H1 (cell line): ENCODE data around the gene CEP41. TPM values are rescaled to one million over a fixed set of nuclear protein-coding genes. Genes with fewer than 3 reads are reported as not detected.

Experiments used
- CHD7 ChIP-seq: fragments of 300-600 bp; sonication (generic); IDR thresholded peaks from 2 replicates; pipeline ENCODE4 v1.7.1; 2012; ENCODE audit warnings: low read length, moderate library complexity, mild to moderate bottlenecking, inconsistent platforms; ENCODE audit not compliant: insufficient replicate concordance
- EGR1 ChIP-seq: IDR thresholded peaks from 2 replicates; pipeline ENCODE4 v1.6.1; 2011; ENCODE audit warnings: low read depth, low read length, borderline replicate concordance
- GTF2F1 ChIP-seq: IDR thresholded peaks from 2 replicates; pipeline ENCODE4 v1.6.1; 2012; ENCODE audit warnings: low read depth, low read length, improper control_type of control experiment, borderline replicate concordance
- JUN ChIP-seq: IDR thresholded peaks from 2 replicates; pipeline ENCODE4 v1.6.1; 2011; ENCODE audit warnings: low read depth, mild to moderate bottlenecking, improper control_type of control experiment, low read length
- POLR2A ChIP-seq, 2 experiments: IDR thresholded peaks; 1 replicate in 1 of 2; 2 replicates in 1 of 2; pipeline ENCODE4 v1.6.1; 2011; ENCODE audit warnings: low read depth in 2 of 2, low read length in 2 of 2, mild to moderate bottlenecking in 2 of 2; ENCODE audit errors: control extremely low read depth in 1 of 2
- RXRA ChIP-seq: IDR thresholded peaks from 2 replicates; pipeline ENCODE4 v1.6.1; 2011; ENCODE audit warnings: low read depth, mild to moderate bottlenecking, low read length, moderate library complexity; ENCODE audit not compliant: insufficient read depth
- SAP30 ChIP-seq: fragments of 300-600 bp; sonication (generic); IDR thresholded peaks from 2 replicates; pipeline ENCODE4 v1.7.1; 2012; ENCODE audit warnings: low read length, moderate library complexity, mild to moderate bottlenecking, inconsistent platforms; ENCODE audit not compliant: insufficient read depth, insufficient replicate concordance
- TAF1 ChIP-seq: IDR thresholded peaks from 2 replicates; pipeline ENCODE4 v1.6.1; 2011; ENCODE audit warnings: mild to moderate bottlenecking, low read depth, low read length
- polyA plus RNA-seq, 7 experiments: library from polyadenylated mRNA; depleted of rRNA in 3 of 7; stranded (reverse) in 5 of 7; unstranded in 2 of 7; fragments of >200 nt in 5 of 7; fragments of 200-250 nt in 2 of 7; gene quantifications; 1 replicate in 5 of 7; 2 replicates in 1 of 7; 4 replicates in 1 of 7; pipeline versions ENCODE4 v1.2.1 to v1.2.3, GENCODE V29; 2011 to 2013; ENCODE audit warnings: missing spikeins in 2 of 7, mixed read lengths in 2 of 7
- total RNA-seq: library from RNA; stranded (reverse); fragmentation: NEBNext Ultra II Directional; extraction: Animal tissue kit (Norgen Biotek cat#: 25700); gene quantifications from 2 replicates; pipeline ENCODE4 v1.2.1, GENCODE V29; 2021

CEP41 gene
- total and polyA plus RNA-seq, 2 of the 8 experiments (the other 6 are each of a cell fraction or from before 2014, with no cell fraction given): 9.3 to 12.8 TPM

- TF ChIP-seq CHD7 (no peak), TAF1 (no peak), JUN (no peak), GTF2F1 (no peak), RXRA (no peak), SAP30 (no peak), EGR1 (no peak), POLR2A (IDR thresholded peaks at IDR 0.05; ENCODE audit: control extremely low read depth in 1 of 2, low read depth in 2 of 2, low read length in 2 of 2) (no peak)
- TF ChIP-seq, all 59 proteins: peak for 0
Observed at GRCh38 chr7:130454959-130455358, 14.1 kb upstream of the CEP41 start (continued).
